Activated CD4-positive, CD25-positive, alpha-beta regulatory T cell treated with anti-CD3 and anti-CD28 coated beads, Interleukin-2, amount 50 U/mL, for 16 hours (primary cell): ENCODE results near the gene CAMK1D.

Experiments
- DNase-seq: peaks from one replicate; pipeline ENCODE4 v3.0.0-alpha.2; 2020; ENCODE audit warnings: low read depth, low spot score

Gene CAMK1D

DNA sequence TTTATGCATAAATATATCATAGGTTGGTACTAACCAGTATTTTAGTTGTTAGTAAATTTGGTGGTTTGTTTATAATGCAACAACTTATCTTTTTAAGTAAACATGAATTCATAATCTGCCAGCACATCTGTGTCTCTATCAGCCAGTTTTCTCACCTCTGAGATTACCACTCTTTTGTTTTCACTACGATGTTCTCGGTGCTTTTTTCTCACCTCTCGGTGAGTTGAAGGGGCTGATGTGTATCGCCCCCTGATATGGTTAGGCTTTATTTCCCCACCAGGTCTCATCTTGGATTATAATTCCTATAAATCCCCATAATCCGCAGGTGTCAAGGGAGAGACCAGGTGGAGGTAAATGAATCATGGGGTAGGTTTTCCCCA is 114.1 kb downstream of the CAMK1D start:
- DNase-seq = no peak

DNA sequence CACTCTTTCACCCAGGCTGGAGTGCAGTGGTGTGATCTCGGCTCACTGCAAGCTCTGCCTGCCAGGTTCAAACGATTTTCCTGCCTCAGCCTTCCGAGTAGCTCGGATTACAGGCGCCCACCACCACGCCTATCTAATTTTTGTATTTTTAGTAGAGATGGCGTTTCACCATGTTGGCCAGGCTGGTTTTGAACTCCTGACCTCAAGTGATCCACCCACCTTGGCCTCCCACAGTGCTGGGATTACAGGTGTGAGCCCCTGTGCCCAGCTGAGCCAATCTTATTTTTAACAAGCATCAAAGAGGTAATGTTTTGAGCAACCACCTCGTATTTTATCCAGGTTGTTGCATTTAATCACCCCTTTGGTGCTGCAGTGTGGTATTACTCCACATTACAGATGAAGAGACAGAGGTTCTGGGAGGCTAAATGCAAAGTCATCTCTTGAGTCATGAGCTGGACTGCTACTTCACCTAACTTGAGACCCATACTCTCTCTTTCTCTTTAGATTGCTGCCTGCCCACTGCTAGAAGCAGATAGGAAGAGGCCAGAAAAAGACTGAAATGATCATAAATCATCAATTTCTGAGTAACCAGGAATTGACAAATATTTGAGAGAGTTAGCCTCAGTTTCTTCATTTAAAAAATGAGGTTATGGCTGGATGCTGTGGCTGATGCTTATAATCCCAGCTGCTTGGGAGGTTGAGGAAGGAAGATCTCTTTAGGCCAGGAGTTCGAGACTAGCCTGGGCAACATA is 116.2 kb downstream of the CAMK1D start:
- no peak for DNase-seq

DNA sequence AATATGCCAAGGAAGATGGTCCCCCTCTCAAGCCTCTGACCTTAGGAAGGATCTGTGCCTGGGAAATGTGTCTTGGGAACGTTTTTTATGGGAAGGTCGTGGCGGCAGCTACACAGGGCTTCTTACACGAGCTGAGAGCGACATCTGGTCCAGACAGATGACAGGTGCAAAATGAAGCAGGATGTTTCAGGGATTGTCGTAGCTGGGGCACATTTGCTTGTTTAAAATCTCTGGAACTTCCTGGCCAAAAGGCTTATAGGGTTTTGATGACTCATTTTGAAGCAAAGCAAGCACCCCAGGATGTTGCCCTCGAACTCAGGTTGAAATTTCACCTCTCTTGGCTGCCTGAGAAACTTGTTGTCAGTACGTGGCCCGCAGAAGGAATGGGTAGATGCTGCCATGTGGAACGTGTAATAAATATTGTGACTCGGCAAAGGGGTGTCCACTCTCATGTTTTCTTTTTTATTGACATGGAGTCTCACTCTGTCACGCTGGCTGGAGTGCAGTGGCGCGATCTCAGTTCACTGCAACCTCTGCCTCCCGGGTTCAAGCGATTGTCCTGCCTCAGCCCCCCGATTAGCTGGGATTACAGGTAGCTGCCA is 117.5 kb downstream of the CAMK1D start:
- DNase-seq = no peak

DNA sequence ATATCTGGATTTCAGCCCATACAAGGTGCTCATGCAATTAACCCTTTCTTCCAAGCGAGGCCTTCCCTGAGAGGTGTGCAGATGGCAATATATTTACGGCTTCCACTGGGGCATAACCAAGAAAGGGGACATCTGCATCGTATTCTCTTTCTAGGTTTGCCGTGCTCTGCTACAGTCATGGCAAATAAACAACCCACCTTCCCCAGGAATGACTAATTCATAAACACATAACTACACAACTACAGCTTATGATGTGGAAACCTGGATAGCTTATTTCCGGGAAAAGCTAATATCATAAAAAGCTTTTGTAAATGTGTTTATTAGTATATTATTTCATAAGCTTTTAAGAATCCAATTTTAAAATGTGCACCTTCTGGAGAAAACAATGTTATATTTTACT is 120.0 kb downstream of the CAMK1D start:
- no peak for DNase-seq

DNA sequence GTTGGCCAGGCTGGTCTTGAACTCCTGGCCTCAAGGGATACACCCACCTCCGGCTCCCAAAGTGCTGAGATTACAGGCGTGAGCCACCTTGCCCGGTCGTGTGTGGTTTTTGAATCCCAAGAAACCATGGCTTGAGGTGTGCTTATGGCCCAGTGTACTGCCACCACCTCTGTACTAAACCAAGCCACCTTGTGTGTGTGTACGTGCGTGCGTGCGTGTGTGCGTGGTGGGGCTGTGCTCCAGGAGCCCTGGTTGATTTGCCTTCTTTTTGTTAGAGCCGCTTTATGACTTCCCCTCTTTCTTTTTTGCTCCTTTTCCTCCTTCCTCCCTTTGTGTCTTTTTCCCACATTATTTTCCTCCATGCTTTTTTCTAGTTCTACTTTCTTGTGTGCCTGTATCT is 121.4 kb downstream of the CAMK1D start:
- DNase-seq = no peak

DNA sequence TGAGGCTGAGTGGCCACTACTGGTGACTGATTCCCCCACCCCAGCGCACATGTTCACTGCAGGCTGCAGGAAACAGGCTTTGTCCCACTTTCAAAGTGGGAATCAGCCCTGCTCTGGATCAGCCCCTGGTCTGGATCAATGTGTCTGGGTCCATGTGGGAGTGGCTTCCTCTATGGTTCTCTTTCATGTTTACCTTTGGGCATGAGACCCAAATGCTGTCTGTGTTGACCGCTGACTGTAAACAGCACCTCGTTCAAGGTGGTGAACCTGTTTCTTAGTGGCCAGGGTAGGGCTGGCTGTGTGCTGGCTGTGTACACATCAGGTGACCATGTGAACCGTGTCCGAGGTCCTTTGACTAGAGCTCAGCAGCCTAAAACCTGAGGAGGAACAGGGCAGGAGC is 121.8 kb downstream of the CAMK1D start:
- DNase-seq = no peak

DNA sequence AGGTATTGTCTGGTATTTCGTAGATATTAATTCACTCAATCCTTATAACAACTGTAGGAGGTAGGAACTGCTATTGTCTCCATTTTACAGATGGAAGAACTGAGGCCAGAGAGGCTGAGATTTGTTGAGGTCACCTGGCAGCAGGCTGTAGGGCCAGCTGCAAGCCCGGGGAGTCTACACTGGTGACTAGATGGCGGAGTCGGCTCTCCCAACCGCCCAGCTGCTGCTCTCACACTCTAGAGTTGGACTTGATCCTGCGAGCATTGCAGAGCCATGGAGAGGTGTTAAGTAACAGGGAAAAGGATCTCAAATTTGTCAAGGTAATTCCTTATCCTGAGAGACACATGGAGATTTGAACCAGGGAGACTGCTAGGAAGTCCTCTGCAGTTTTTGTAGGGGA is 124.1 kb downstream of the CAMK1D start:
- DNase-seq = no peak

DNA sequence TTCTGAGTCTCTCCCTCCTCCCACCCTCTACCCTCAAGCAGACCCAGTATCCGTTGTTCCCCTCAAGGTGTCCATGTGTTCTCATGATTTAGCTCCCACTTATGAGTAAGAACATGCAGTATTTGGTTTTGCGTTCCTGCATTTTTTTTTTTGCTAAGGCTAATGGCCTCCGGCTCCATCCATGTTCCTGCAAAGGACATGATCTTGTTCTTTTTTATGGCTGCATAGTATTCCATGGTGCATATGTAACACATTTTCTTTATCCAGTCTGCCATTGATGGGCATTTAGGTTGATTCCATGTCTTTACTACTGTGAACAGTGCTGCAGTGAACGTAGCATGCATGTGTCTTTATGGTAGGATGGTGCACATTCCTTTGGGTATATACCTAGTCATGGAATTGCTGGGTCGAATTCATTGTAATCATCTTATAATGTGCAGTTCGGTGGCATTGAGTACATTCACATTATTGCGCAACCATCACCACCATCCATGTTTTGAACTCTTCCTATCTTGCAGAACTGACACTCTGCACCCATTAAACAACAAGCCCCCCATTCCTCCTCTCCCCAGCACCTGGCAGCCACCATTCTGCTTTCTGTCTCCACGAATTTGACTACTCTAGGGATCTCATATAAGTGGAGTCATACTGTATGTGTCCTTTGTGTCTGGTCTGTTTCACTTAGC is 125.5 kb downstream of the CAMK1D start:
- no peak for DNase-seq

DNA sequence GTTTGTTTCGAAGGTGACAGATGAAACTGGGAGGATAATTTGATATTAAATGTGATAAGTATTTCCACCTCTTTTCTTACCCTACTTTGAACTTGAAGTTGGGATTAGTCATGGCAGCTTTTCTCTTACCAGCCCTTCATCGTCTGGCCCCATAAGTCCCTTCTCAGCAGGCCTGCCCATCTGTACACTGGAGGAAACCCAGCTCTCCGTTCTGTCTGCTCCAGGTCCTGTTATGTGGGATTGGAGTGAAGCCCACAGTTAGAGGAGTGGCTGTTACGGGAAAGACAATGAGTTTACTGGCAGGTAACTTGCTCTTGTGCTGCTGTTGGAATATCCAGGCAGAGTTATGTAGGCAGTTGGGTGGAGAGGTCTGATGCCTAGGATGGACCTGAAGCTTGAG is 127.3 kb downstream of the CAMK1D start:
- no peak for DNase-seq

DNA sequence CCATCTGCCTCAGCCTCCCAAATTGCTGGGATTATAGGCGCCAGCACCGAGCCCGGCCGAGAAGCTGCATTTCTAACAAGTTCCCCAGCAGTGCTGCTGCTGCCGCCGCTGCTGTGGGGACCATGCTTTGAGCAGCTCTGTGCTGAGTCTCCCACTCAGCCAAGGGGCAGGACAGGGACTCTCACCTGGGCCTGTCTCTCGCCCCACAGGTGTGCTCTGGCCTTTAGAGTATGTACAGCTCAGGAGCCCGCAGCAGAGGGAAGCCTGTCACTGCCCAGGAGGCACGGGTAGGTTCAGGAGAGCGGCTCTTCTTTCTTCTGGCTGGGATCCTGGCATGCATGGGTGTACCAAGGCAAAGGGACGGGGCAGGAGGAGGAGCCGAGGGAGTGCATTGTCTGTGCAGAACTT is 130.1 kb downstream of the CAMK1D start:
- no peak for DNase-seq

DNA sequence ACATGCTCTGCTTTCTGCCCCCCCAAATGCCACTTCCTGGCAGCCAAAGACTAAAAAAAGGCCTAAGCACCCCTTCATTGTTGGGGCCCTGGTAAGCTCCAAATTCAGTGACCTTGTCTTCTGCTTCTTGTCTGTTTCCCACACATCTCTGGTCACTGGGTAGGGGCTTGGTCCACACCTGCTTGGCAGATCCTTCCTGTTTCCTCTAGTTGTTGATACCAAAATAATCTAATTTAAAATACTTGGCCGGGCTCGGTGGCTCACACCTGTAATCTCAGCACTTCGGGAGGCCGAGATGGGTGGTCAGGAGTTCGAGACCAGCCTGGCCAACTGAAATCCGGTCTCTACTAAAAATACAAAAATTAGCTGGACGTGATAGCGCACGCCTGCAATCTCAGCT is 130.6 kb downstream of the CAMK1D start:
- DNase-seq = no peak

DNA sequence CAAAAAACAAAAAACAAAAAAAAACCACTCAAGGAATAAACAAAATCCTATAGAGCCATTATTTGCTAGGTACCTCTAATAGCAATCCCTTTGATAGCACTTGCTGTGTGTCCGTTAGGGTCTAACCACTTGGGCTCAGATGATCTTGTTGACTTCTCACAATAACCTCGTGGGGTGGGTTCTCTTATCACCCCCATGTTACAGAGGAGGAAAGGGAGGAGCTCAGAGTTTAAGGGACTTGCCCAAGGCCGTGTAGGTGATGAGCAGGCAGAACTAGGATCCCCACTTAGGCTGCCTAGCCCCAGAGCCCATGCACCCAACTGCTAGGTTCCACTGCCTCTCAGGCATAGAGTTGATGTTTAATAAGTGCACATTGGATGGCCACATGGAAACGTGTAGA is 131.1 kb downstream of the CAMK1D start:
- DNase-seq = no peak

DNA sequence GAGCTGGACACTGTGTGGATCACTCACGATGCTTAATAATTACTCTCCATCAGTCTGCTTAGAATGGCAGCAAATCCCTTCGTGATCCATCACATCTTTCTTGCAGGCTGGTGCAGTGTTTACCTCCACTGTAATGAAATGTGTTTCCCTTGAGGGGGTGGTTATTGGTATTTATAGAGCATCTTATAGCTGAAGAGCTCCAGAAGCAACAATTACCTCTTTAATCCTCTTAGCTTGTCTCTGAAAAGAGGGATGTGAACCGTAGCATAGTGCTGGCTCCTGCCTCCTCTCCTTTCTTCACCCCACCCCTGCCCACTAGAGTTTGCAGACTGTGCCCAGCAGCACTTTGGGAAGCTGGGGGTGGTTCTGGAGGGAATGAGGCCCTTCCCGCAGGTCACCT is 132.6 kb downstream of the CAMK1D start:
- no peak for DNase-seq

DNA sequence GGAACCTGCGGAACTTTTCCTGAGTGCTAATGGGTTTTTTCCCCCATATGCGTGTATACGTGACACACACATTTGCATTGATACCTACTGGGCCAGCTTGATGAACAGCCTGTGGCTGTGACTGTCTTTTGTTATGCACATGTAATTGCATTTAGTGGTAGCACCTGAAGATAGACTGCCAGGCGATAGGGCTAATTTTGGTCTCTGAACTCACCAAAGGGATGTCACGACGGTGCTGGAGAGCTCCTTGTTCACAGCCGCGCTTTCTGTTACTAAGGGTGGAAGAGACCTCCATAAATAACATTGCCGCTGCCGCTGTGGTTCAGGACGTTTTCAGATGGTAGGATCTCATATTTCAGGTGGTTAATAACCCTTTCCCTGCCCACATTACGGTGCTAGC is 133.2 kb downstream of the CAMK1D start:
- no peak for DNase-seq

DNA sequence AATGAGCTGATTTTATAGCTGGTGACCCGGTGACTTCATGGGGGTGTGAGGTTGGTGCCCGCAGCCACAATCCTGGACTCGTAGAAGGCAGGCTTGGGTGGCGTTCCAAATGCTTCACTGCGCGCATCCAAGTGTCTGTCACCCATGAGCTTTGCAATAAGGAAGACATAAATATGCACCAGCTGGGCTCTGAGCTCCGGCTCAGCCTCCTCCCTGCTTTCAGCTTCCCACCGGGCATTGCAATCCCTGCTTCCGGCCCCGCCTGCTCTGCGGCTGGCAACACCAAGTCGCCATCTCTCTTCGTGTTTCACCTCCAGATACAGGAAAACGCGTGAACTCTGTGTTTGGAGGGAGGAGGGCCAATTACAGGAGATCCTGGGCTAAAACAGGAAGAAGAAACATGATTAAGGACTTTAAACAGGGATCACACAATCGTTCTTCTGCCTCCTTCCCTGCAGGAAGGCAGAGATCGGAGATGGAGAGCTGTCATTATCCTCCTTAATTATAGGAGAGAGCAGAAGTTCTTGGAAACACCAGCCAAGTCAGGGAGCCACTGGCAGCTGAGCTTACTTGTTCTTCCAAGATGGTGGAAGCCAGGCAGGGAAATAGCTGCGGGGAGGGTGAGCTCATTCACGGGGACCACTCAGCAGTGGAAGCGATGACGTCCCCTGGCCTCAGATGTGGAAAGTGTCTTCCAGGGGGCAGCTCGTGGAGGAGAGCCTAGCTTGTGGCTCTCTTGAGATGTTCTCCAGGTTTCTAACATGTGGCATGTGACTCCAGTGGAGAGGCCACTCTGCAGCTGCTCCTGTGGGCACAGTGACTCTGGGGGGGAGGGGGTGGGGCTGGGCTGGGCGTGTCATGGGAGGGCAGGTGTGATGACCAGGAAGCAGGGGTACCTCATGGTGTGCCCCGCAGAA is 134.9 kb downstream of the CAMK1D start:
- no peak for DNase-seq

DNA sequence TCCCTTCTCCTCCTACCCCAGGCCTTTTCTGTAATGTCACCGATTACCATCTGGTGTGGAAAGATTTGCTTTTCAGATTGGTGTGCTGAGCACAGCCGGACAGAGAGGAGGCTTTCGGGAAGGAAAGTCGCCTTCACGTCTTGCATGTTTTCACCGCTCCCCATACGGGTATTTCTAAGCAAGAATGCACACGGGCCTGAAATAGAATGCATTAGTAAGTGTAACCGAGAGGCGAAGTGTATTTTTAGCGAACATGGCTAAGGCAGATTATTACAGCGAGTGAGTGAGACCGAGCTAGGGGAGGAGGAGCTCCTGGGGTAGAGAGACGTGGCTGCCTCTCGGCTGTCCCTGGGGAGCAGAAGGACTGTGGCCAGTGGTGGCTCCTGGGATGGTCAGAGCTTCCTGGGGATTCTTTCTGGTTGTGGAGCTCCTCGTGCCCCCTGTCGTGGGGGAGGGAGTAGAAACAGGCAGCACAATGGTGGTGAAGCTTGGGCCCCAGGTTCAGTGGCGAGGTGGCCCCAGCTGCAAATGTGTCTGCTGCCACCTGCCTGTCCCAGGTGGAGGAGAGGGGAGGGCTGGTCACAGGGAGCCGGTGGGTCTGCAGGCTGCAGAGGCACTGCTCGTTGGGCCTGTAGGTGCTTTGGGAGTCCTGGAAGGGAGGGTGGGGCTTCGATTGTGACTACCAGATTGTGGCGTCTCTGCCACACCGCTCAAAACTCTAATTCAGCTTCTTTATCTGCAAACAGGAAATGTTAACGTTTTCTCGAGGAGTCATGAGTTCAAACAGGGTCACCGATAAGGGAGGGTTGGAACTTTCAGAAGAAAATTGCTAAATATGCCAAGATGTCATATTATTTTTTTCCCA is 135.8 kb downstream of the CAMK1D start:
- no peak for DNase-seq

DNA sequence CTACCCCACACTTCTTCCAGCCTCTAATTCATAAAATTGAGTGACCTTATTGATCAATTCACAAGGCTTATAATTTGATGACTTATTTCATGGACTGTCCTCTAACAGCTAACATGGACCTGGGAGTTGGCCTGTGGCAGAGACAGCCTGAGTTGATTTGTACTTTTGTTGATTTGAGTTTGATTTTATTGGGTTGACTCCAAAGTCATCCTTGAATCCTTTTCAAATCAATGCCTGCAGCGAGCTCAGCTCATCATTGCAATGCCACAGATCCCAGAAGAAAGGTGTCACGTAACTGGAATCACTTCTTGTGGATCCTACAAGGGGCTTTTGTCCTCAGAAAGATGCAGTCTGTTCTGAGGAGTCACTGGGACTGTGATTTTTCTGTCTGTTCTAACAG is 138.0 kb downstream of the CAMK1D start:
- DNase-seq = no peak

DNA sequence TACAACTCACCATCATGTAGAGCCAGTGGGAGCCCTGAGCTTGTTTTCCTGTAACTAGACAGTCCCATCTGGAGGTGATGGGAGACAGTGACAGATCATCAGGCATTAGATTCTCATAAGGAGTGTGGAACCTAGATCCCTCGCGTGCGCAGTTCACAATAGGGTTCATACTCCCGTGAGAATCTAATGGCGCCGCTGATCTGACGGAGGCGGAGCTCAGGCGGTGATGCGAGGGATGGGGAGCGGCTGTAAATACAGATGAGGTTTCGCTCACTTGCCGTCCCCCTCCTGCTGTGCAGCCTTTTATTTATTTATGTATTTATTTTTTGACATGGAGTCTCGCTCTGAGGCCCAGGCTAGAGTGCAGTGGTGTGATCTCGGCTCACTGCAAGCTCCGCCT is 139.3 kb downstream of the CAMK1D start:
- no peak for DNase-seq

DNA sequence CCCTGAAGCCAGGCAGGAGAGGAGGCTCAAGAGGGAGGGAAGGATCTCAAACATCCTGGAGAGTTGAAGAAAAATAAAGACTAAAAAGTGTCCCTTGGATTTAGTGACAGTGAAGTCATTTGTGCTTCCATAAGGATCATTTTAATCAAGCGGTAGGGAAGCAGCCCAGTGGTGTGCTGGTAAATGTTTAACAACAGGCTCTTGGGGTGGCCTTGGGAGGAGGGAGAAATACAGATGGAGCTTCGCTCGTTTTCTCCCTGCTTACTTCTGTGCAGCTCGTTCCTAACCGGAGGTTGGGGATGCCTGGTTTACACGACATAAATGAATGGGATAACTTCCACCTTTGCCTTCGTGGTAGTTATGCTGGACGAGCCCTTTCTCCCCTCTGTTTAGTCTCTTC is 140.0 kb downstream of the CAMK1D start:
- no peak for DNase-seq

DNA sequence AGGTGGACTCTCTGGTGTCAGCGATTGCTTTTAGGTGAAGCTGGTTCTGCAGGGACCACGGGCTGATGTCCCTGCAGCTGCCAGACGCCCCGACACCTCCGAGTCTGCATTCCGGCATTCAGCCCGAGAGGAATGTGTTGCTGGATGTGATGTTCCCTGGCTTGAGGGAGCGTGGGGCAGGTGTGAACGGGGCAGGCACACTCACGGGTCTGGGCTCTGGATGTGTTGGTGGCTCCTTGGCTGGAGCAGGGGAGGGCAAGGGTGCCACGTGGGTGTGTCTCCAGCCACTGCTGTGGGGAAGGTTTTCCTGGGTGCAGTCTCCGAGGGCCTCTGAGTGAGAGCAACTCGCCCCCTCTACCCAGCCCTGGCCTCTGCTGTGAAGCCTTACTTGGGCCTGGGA is 140.5 kb downstream of the CAMK1D start:
- DNase-seq = no peak

DNA sequence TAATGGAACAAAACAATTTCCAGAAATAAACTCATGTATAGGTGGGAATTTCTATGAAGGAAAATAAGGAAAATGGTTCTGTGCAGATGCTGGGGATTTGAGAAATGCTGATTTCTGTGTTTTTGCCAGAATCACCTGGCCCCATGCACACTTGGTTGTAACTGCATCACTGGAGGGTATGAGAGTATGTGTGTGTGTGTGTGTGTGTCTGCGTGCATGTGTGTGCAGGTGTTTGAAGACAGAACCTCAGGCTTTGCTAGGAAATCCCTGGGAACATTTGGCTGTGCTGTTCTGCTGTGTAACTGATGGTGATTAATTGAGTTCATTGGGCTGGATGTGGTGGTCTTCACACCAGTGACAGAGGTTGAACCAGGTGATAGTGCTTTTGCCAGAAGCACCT is 141.6 kb downstream of the CAMK1D start:
- no peak for DNase-seq
